Kidney epithelial cell (primary cell): ENCODE measurements around the gene KCNH3. TPM values are rescaled to one million over a fixed set of nuclear protein-coding genes. Genes with fewer than 3 reads are reported as not detected.
"Not testable (repeated sequence)": the region's sequence is repeated elsewhere in the genome, so short reads cannot be mapped to it uniquely, and the experiment has no call there.

Experiments used
- DNase-seq: peaks from one replicate; pipeline ENCODE4 v3.0.0-alpha.2; 2010; ENCODE audit warnings: low read depth
- H3K27me3 ChIP-seq: 2 replicates; pipeline ENCODE4 v1.6.0; 2011; ENCODE audit warnings: low read length; ENCODE audit not compliant: control insufficient read depth, insufficient read depth
- H3K36me3 ChIP-seq: 2 replicates; pipeline ENCODE4 v1.5.1; 2011; ENCODE audit warnings: low read length; ENCODE audit not compliant: control insufficient read depth, insufficient read depth
- H3K4me3 ChIP-seq: 2 replicates; pipeline ENCODE4 v1.5.1; 2011; ENCODE audit warnings: low read depth, mild to moderate bottlenecking, control low read depth, low read length
- total RNA-seq: library from RNA; depleted of rRNA; stranded (reverse); fragments of >200 nt; gene quantifications from 2 replicates; pipeline ENCODE4 v1.2.3, GENCODE V29; 2015
- TF ChIP-seq, protein P1 (sequence below): IDR thresholded peaks from 2 replicates; pipeline ENCODE4 v1.5.1; 2011; ENCODE audit warnings: mild to moderate bottlenecking, moderate library complexity, low read length, control low read depth, inconsistent platforms; ENCODE audit not compliant: insufficient read depth, poor library complexity, severe bottlenecking

The KCNH3 gene
- total RNA-seq, 1 donor from 2014 or later, result 0.21 TPM

DNA sequence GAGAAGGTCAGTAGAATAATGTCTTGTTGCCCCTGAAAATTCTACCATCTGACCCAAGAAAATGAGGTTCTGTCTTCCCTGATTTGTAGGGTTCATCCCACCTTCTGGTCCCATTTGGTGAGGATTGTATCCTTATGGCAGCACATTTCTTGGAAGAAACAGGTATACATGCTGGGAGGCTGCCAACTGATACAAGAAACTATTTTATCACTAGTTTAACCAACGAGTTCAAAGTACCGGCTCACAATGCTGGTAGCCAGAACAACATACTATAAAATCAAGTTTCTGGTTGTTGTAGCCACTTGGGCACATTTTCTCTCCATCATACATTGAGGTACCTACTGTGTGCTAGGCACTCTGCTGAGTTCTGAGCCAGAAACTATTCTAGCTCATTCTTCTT lies 7.1 kb upstream of the KCNH3 start:
- H3K27me3 ChIP-seq, result peaks cover under 1% of the 10 kb centered on the region
- H3K36me3 ChIP-seq, result no peaks in the 10 kb centered on the region
- TF ChIP-seq, protein P1, sequence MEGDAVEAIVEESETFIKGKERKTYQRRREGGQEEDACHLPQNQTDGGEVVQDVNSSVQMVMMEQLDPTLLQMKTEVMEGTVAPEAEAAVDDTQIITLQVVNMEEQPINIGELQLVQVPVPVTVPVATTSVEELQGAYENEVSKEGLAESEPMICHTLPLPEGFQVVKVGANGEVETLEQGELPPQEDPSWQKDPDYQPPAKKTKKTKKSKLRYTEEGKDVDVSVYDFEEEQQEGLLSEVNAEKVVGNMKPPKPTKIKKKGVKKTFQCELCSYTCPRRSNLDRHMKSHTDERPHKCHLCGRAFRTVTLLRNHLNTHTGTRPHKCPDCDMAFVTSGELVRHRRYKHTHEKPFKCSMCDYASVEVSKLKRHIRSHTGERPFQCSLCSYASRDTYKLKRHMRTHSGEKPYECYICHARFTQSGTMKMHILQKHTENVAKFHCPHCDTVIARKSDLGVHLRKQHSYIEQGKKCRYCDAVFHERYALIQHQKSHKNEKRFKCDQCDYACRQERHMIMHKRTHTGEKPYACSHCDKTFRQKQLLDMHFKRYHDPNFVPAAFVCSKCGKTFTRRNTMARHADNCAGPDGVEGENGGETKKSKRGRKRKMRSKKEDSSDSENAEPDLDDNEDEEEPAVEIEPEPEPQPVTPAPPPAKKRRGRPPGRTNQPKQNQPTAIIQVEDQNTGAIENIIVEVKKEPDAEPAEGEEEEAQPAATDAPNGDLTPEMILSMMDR, result no peak
- H3K4me3 ChIP-seq, result no peak overlapping the region
- no peak for DNase-seq

DNA sequence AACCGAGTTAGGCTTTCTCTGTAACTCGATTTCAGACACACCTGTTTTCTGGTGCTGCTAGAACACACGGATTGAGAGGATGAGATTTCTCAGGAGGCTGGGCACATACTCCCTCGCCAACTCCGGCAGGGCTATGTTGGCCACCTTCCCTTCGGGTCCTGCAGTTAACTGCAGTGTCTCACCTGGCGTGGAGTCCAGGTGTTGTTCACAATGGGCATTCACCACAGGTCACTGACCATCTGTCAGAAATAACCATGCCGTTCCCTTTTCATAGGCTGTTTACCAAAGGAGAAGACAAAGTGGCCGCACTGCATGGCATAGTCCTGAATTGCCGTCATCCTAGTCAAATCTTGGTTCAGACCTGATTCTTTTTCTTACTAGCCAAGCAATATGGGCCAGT lies 5.5 kb upstream of the KCNH3 start:
- Histone ChIP-seq H3K36me3 (no peaks in the 10 kb centered on the region), H3K4me3 (no peak overlapping the region), H3K27me3 (peaks cover 15% of the 10 kb centered on the region)
- DNase-seq, result no peak
- TF ChIP-seq, protein P1, result no peak

DNA sequence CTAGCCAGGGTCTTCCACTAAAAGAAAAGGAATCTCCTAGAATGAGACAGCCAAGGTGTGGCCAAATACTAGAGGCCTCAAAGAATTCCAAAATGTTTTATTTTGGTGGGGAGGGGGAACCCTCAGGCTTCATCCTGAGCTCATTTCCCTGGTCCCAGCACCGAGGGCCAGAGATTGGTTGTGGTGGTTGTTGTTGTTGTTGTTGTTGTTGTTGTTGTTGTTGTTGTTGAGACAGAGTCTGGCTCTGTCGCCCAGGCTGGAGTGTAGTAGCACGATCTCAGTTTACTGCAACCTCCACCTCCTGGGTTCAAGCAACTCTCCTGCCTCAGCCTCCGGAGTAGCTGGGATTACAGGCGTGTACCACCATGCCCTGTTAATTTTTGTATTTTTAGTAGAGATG lies 4.7 kb upstream of the KCNH3 start:
- not testable (repeated sequence) for H3K4me3 ChIP-seq

DNA sequence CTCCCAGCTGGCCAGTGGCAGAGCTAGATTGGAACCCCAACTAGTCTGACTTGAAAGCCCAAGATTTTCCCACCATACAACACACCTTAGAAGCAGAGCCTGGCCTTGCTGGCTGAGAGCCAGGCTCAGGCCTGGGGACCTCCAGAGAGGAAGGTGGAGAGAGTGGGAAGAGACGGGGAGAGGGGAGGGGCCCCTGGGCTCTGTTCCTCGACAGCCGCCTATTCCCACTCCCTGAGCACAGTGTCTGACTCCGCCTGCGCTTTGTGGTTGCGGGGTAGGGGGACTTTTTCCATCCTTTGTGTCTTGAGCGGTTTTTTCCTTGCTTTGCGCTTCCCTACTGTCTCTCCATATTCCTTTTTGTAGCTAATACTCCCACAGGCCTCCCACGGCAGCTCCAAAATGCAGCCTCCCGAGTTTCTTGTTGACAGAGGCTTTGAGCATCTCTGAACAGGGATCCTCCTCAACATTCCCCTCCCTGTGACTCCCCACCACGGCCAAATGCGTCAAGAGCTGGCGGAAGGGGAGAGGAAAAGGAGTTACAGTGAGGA lies 4.0 kb upstream of the KCNH3 start:
- DNase-seq, result no peak
- TF ChIP-seq, protein P1, result no peak
- H3K4me3 ChIP-seq, result no peak overlapping the region
- peaks cover 28% of the 10 kb centered on the region for H3K27me3 ChIP-seq
- no peaks in the 10 kb centered on the region for H3K36me3 ChIP-seq

More for the DNA sequence above, 4.7 kb upstream of the KCNH3 start:
- DNase-seq, H3K36me3 ChIP-seq: not testable (repeated sequence)
- H3K27me3 ChIP-seq, result peaks cover 21% of the 10 kb centered on the region

DNA sequence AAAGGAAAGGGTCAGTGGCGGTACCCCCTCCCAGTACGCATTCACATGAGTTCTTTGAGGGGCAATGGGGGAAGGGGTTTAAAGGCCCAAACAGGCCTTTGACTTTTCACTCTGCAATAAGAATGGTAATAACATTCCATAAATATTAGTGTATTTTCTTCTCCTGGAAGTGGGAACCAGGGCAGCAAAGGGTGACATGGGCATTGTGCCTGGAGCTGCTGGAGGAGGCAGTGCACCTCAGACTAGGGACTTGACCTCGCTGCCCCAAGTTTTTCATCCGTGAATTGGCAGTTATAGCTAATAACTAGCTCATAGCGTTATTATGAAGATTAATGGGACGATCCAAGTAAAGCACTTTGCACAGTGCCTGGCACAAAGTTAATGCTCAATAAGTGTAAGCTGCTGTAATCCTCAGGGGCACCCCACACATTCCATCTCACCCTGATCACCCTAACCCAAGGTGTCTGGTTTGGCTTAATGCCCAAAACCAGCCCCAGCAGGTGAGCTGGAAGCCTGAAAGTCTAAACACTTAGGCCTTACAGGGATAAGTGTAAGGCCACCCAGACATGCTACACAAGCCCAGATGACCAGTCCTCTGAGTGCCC lies 2.8 kb upstream of the KCNH3 start:
- Histone ChIP-seq H3K4me3 (no peak overlapping the region), H3K27me3 (peaks cover 39% of the 10 kb centered on the region), H3K36me3 (no peaks in the 10 kb centered on the region)
- DNase-seq, result no peak
- TF ChIP-seq, protein P1, result no peak

DNA sequence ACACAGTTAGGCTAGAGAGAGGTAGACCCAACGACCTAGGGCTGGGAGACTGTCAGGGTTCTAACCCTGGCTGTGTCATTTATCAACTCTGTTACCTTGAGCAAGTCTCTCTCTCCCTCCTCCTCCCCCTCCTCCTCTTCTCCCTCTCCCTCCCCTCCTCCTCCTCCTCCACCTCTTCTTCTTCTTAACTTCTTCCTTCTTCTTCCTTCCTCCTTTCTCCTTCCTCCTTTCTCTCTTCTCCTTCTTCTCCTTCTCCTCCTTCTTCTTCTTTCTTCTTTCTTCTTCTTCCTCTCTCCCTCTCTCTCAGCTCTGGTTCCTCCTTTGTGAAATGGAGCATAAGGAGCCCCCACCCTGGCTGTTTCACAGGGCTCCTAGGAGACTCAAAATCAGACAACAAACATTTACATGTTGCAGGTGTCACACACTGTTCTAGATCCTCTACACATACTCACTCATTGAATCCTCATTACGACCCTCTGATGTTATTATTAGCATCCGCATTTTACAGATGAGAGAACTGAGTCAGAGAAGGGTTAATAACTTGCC lies 2.2 kb upstream of the KCNH3 start:
- Histone ChIP-seq H3K4me3 (no peak overlapping the region), H3K36me3 (no peaks in the 10 kb centered on the region), H3K27me3 (peaks cover 40% of the 10 kb centered on the region)
- TF ChIP-seq, protein P1, result no peak
- no peak for DNase-seq
